Astrocyte of the spinal cord (primary cell): ENCODE measurements around the gene RPTOR.

Experiments
- DNase-seq: peaks from one replicate; pipeline ENCODE4 v3.0.0; 2011; ENCODE audit warnings: low read depth, low spot score
- H3K4me3 ChIP-seq: 2 replicates; pipeline ENCODE4 v1.5.1; 2011; ENCODE audit warnings: low read depth, mild to moderate bottlenecking, low read length, moderate library complexity
- CTCF ChIP-seq: IDR thresholded peaks from 2 replicates; pipeline ENCODE4 v1.5.1; 2012; ENCODE audit warnings: low read depth, mild to moderate bottlenecking, low read length, inconsistent platforms
- in situ Hi-C: cut with HindIII; loops from 2 replicates; pipeline ENCODE4 v1.10.0; 2017; ENCODE audit warnings: low sequenced_read_pairs

The RPTOR gene

GRCh38 chr17:80675438-80676095 lies 130.9 kb downstream of the RPTOR start:
- no peak for DNase-seq
- no peak overlapping the region for H3K4me3 ChIP-seq
- TF ChIP-seq CTCF, result no peak
- in situ Hi-C loops, result no loop called here

GRCh38 chr17:80676096-80676466 lies 131.4 kb downstream of the RPTOR start:
- no peak for DNase-seq
- TF ChIP-seq CTCF, result no peak
- in situ Hi-C loops, result no loop called here
- H3K4me3 ChIP-seq, result no peak overlapping the region

- no peak for DNase-seq
- no peak overlapping the region for H3K4me3 ChIP-seq
- no peak for TF ChIP-seq CTCF
- in situ Hi-C loops, result no loop called here
These were observed 131.9 kb downstream of the RPTOR start for GRCh38 chr17:80676564-80676963.

- DNase-seq, result no peak
- no peak overlapping the region for H3K4me3 ChIP-seq
- in situ Hi-C loops, result no loop called here
- TF ChIP-seq CTCF, result no peak
These were observed 132.6 kb downstream of the RPTOR start for GRCh38 chr17:80677214-80677756.

GRCh38 chr17:80679816-80680215 lies 135.2 kb downstream of the RPTOR start:
- in situ Hi-C loops, result no loop called here

GRCh38 chr17:80681215-80681614 lies 136.6 kb downstream of the RPTOR start:
- in situ Hi-C loops, result no loop called here
- no peak for TF ChIP-seq CTCF
- H3K4me3 ChIP-seq, result no peak overlapping the region
- DNase-seq, result no peak

More at GRCh38 chr17:80679816-80680215, 135.2 kb downstream of the RPTOR start:
- TF ChIP-seq CTCF, result no peak
- DNase-seq, result no peak
- no peak overlapping the region for H3K4me3 ChIP-seq

- TF ChIP-seq CTCF, result no peak
- in situ Hi-C loops, result no loop called here
- DNase-seq, result no peak
- H3K4me3 ChIP-seq, result no peak overlapping the region
These were observed 137.7 kb downstream of the RPTOR start for GRCh38 chr17:80682372-80682771.
